GM21515 (cell line): Measurements from ENCODE around the gene PRRC2B.

Experiments
- ATAC-seq: cut with Tn5 transposase; IDR thresholded peaks from one replicate; pipeline ENCODE4 v1.9.1; 2021; ENCODE audit not compliant: unreplicated experiment

PRRC2B gene

GRCh38 chr9:131407717-131408195, 13.9 kb downstream of the PRRC2B start:
- ATAC-seq, result no peak

GRCh38 chr9:131409458-131409992, 15.6 kb downstream of the PRRC2B start:
- ATAC-seq, result no peak

GRCh38 chr9:131410044-131410491, 16.2 kb downstream of the PRRC2B start:
- no peak for ATAC-seq

GRCh38 chr9:131411719-131412681, 18.1 kb downstream of the PRRC2B start:
- ATAC-seq, result no peak

- no peak for ATAC-seq
Measured at GRCh38 chr9:131416509-131416908, 22.6 kb downstream of the PRRC2B start.

- no peak for ATAC-seq
Measured at GRCh38 chr9:131417264-131418142, 23.6 kb downstream of the PRRC2B start.

- no peak for ATAC-seq
Measured at GRCh38 chr9:131418143-131419025, 24.5 kb downstream of the PRRC2B start.

- ATAC-seq, result no peak
Measured at GRCh38 chr9:131419026-131419614, 25.2 kb downstream of the PRRC2B start.

GRCh38 chr9:131419716-131420115, 25.8 kb downstream of the PRRC2B start:
- no peak for ATAC-seq

- no peak for ATAC-seq
Measured at GRCh38 chr9:131420980-131421624, 27.2 kb downstream of the PRRC2B start.

GRCh38 chr9:131421691-131422090, 27.8 kb downstream of the PRRC2B start:
- ATAC-seq, result no peak

- ATAC-seq, result no peak
Measured at GRCh38 chr9:131422241-131422792, 28.4 kb downstream of the PRRC2B start.

GRCh38 chr9:131423171-131423581, 29.3 kb downstream of the PRRC2B start:
- ATAC-seq, result no peak

- no peak for ATAC-seq
Measured at GRCh38 chr9:131426545-131426944, 32.7 kb downstream of the PRRC2B start.

- no peak for ATAC-seq
Measured at GRCh38 chr9:131429121-131430012, 35.5 kb downstream of the PRRC2B start.

- ATAC-seq, result no peak
Measured at GRCh38 chr9:131432050-131432449, 38.2 kb downstream of the PRRC2B start.

- ATAC-seq, result no peak
Measured at GRCh38 chr9:131432597-131433301, 38.9 kb downstream of the PRRC2B start.
